NCI-H187 treated with DMSO at 0.1 percent for 48 hours (cell line): Measurements from ENCODE around the gene HVCN1.
"Not testable (repeated sequence)": the region's sequence is repeated elsewhere in the genome, so short reads cannot be mapped to it uniquely, and the experiment has no call there.

ENCODE experiments used
- DNase-seq: peaks from one replicate; lab custom pipeline; 2025; lab: John Stamatoyannopoulos, UW

Gene HVCN1

DNA sequence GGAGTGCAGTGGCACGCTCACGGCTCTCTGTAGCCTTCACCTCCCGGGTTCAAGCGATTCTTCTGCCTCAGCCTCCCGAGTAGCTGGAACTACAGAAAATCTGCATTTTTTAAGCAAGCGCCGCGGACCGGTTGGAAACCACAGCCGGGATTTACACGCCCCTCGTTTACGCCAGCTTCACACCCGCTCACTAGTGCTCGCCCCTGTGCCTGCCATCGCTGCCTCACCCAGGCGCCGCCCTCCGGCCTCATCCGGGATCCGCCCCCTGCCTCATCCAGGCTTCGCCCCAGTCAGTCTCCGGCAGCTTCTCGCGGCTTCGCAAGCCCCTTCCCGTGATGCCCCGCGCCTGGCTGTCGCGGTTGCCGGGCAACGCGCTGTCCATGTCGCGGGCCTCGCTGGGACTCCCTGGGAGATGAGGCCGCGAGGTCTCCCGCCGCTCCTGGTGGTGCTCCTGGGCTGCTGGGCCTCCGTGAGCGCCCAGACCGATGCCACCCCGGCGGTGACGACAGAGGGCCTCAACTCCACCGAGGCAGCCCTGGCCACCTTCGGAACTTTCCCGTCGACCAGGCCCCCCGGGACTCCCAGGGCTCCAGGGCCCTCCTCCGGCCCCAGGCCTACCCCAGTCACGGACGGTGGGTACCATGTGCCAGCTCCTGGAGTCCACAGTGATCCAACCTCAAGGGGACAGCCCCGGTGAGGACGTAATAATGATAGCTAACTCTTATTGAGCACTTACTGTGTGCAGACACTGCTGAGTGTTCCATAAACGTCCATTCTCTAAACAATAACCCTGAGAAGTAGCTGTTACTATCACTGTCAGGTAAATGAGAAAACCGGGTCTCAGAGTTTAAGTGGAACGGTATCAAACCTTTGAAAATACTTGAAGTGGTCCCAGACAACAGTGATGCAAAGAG lies 74.9 kb downstream of the HVCN1 start, which contains the start of gene TCTN1:
TSS of gene TCTN1 (plus strand) at position 359 of the 914 bp plus-strand sequence. CDS start at position 413, 54 bp downstream.
- DNase-seq = peak; percentile 90

DNA sequence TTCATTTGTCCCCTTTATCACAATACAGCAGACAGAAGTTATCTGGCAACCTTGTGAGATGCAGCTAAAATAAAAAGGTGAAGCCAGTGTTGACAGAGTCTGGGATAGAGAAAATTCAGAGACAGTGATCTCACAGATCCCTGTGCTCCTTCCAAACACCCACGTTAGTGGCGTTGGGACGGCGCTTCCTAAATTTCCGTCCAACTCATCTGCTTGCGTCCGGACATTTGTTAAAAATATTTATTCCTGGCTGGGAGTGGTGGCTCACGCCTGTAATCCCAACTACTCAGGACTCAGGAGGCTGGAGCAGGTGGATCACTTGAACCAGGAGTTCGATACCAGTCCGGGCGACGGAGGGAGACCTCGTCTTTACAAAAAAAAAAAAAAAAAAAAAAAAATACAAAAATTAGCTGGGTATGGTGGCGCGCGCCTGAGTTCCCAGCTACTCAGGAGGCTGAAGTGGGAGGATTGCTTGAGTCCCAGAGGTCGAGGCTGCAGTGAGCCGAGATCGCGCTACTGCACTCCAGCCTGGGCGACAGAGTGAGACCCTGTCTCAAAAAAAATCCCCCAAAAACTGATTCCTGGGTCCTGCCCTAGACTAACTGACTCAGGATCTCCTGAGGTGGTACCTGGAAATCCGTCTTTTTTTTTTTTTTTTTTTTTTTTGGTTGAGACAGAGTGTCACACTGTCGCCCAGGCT lies 75.7 kb downstream of the HVCN1 start:
- DNase-seq = no peak

DNA sequence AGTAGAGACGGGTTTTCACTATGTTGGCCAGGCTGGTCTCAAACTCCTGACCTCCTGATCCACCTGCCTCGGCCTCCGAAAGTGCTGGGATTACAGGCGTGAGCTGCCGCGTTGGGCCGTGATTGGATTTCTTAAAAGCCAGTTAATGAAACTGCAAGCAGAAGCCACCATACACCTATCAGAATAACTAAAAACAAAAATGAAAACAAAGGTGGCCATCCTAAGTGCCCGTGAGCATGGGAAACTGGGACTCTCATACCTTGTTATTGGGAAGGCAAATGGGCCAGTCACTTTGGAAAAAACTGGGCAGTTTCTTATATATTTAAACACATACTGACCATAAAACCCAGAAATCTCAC lies 82.7 kb downstream of the HVCN1 start:
- no peak for DNase-seq

DNA sequence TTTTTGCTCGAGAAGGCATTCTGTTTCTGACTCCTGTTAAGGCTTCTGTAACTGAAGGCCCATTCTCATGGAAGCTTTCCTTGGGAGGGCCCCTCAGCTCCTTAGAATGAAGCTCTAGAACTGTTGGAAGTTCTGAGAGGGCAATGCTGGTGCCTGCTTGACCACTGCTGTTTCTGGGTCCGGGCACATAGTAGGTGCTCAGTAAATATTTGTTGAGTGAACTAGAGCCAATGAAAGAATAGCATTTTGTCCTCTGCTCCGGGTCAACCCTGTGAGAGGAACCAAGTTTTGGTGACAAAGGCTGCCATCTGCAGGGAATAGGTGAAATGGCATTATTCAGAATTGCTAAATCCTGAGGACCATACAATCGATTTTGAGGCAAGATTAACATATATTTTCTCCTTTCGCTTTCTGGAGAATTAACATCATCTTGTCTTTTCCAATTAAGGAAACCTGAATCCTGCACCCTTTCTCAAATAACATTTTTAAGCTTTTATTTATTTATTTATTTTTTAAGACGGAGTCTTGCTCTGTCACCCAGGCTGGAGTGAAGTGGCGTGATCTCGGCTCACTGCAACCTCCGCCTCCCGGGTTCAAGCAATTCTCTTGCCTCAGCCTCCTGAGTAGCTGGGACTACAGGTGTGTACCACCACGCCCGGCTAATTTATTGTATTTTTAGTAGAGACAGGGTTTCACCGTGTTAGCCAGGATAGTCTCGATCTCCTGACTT lies 86.7 kb downstream of the HVCN1 start:
- DNase-seq = not testable (repeated sequence)

DNA sequence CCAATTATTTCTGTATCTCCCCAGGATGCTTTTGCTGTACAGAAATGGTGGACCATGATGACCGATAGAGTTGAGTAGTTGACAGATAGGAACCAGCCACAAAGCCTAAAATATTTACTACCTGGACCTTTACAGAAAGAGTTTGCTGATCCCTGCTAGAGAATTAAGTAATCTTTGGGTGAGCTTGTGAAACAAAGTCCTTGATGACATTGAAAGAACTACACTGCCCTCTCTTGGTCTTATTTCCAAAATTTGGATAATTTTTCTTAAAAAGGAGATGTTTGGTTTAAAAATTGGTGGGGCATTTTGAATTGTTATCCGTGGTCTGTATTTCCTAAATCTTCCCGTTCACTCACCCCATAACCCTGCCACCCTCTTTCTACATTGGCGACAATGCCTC lies 88.7 kb downstream of the HVCN1 start:
- DNase-seq = no peak

DNA sequence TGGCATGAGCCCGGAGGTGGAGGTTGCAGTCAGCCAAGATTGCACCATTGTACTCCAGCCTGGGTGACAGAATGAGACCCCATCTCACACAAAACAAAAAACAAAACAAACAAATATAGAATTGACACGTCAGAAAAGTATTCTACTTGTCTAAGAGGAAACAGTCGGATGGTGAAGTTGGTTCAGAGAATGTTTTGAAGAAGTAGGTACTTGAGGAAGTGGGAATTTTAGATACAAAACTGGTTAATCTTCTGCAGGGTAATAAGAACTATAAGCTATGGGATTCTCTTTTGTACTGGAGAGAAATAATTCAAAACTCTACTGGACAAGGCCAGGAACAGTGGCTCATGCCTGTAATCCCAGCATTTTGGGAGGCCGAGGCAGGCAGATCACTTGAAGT lies 89.6 kb downstream of the HVCN1 start:
- no peak for DNase-seq
